ENCODE results near the gene DDC.

- no peak for TF ChIP-seq EZH2 (IDR thresholded peaks at IDR 0.05)
- TF ChIP-seq, protein P1, sequence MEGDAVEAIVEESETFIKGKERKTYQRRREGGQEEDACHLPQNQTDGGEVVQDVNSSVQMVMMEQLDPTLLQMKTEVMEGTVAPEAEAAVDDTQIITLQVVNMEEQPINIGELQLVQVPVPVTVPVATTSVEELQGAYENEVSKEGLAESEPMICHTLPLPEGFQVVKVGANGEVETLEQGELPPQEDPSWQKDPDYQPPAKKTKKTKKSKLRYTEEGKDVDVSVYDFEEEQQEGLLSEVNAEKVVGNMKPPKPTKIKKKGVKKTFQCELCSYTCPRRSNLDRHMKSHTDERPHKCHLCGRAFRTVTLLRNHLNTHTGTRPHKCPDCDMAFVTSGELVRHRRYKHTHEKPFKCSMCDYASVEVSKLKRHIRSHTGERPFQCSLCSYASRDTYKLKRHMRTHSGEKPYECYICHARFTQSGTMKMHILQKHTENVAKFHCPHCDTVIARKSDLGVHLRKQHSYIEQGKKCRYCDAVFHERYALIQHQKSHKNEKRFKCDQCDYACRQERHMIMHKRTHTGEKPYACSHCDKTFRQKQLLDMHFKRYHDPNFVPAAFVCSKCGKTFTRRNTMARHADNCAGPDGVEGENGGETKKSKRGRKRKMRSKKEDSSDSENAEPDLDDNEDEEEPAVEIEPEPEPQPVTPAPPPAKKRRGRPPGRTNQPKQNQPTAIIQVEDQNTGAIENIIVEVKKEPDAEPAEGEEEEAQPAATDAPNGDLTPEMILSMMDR (IDR thresholded peaks at IDR 0.05 in 2 of 3, conservative IDR thresholded peaks at IDR 0.05 in 1 of 3; ENCODE audit: borderline replicate concordance in 1 of 3, insufficient read depth in 1 of 3, low read depth in 2 of 3, low read length in 2 of 3), result no peak
- TF ChIP-seq SIN3A (IDR thresholded peaks at IDR 0.05; ENCODE audit: low read depth), result no peak
- no peak for TF ChIP-seq YY1 (IDR thresholded peaks at IDR 0.05; ENCODE audit: extremely low read depth, insufficient replicate concordance, low read depth, low read length)
- TF ChIP-seq JUND (IDR thresholded peaks at IDR 0.05), result no peak
- no peak for TF ChIP-seq REST (IDR thresholded peaks at IDR 0.05; ENCODE audit: low read depth)
- TF ChIP-seq POLR2AphosphoS5 (IDR thresholded peaks at IDR 0.05; ENCODE audit: low read depth, low read length), result no peak
- no peak for TF ChIP-seq POLR2A (IDR thresholded peaks at IDR 0.05; ENCODE audit: borderline replicate concordance, extremely low read depth, insufficient read depth, insufficient read length)
- no peak for TF ChIP-seq MAX (IDR thresholded peaks at IDR 0.05)
- no peak for TF ChIP-seq ZFX (IDR thresholded peaks at IDR 0.05)
- no peak for TF ChIP-seq RAD21 (IDR thresholded peaks at IDR 0.05; ENCODE audit: low read depth)
- TF ChIP-seq ZNF274 (IDR thresholded peaks at IDR 0.05; ENCODE audit: low read depth, low read length), result no peak
Observed at GRCh38 chr7:50472427-50472826, 92.8 kb downstream of the DDC start.

Measured in HCT116 (cell line).